T-helper 1 cell treated with Interleukin-12 subunit alpha and Interleukin-12 subunit beta and Interleukin-4 antibody, amounts not matched to agents 30 μg/mL and 1 μg/mL, for 36 hours (primary cell): ENCODE results near the gene SLC5A11.

Source experiments
- H3K27ac Mint-ChIP-seq: one replicate; pipeline ENCODE4 v1.8.0; 2021; ENCODE audit warnings: mild to moderate bottlenecking, mixed read lengths
- H3K27me3 Mint-ChIP-seq: one replicate; pipeline ENCODE4 v1.8.0; 2021; ENCODE audit warnings: low read depth, mixed read lengths
- H3K36me3 Mint-ChIP-seq: one replicate; pipeline ENCODE4 v1.8.0; 2021; ENCODE audit warnings: low read depth, mixed read lengths
- H3K4me1 Mint-ChIP-seq: one replicate; pipeline ENCODE4 v1.8.0; 2021; ENCODE audit warnings: low read depth, mixed read lengths
- H3K4me3 Mint-ChIP-seq: one replicate; pipeline ENCODE4 v1.8.0; 2021; ENCODE audit warnings: mild to moderate bottlenecking, moderate library complexity, mixed read lengths
- H3K9me3 Mint-ChIP-seq: one replicate; pipeline ENCODE4 v1.8.0; 2021; ENCODE audit warnings: mixed read lengths

SLC5A11 gene

GRCh38 chr16:24822974-24823373 lies 22.8 kb upstream of the SLC5A11 start:
- H3K36me3 Mint-ChIP-seq = peaks cover 59% of the 10 kb centered on the region
- H3K4me3 Mint-ChIP-seq = no peak overlapping the region
- H3K4me1 Mint-ChIP-seq = no peaks in the 10 kb centered on the region
- no peaks in the 10 kb centered on the region for H3K27me3 Mint-ChIP-seq
- no peak overlapping the region for H3K27ac Mint-ChIP-seq
- H3K9me3 Mint-ChIP-seq = no peaks in the 10 kb centered on the region

- Mint-ChIP-seq H3K9me3 (no peaks in the 10 kb centered on the region), H3K27ac (peak overlapping the region; percentile 50), H3K36me3 (peaks cover 44% of the 10 kb centered on the region), H3K27me3 (no peaks in the 10 kb centered on the region), H3K4me1 (no peaks in the 10 kb centered on the region), H3K4me3 (no peak overlapping the region)
Measured at GRCh38 chr16:24825696-24826095, 20.1 kb upstream of the SLC5A11 start.

- Mint-ChIP-seq H3K4me3 (no peak overlapping the region), H3K27me3 (no peaks in the 10 kb centered on the region), H3K36me3 (peaks cover 41% of the 10 kb centered on the region), H3K27ac (no peak overlapping the region), H3K9me3 (no peaks in the 10 kb centered on the region), H3K4me1 (no peaks in the 10 kb centered on the region)
Measured at GRCh38 chr16:24826096-24826690, 19.6 kb upstream of the SLC5A11 start.

GRCh38 chr16:24826817-24827566 lies 18.8 kb upstream of the SLC5A11 start:
- H3K27ac Mint-ChIP-seq = no peak overlapping the region
- H3K36me3 Mint-ChIP-seq = peaks cover 36% of the 10 kb centered on the region
- no peaks in the 10 kb centered on the region for H3K9me3 Mint-ChIP-seq
- H3K4me3 Mint-ChIP-seq = no peak overlapping the region
- no peaks in the 10 kb centered on the region for H3K4me1 Mint-ChIP-seq
- H3K27me3 Mint-ChIP-seq = no peaks in the 10 kb centered on the region

GRCh38 chr16:24829153-24829552 lies 16.6 kb upstream of the SLC5A11 start:
- no peak overlapping the region for H3K27ac Mint-ChIP-seq
- no peaks in the 10 kb centered on the region for H3K4me1 Mint-ChIP-seq
- H3K9me3 Mint-ChIP-seq = no peaks in the 10 kb centered on the region
- peaks cover 17% of the 10 kb centered on the region for H3K36me3 Mint-ChIP-seq
- H3K27me3 Mint-ChIP-seq = no peaks in the 10 kb centered on the region
- H3K4me3 Mint-ChIP-seq = no peak overlapping the region

DNA sequence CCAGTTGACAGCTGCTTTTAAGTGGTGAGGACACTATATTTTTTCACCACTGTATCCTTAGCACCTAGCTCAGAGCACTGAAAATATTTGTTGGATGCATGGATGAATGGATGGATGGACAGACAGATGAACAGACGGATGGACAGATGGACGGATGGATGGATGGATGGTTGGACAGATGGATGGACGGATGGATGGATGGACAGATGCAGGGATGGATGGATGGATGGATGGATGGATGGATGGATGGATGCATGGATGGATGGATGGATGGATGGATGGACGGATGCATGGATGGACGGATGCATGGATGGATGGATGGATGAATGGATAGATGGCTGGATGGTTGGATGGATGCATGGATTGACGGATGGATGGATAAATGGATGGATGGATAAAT lies 12.4 kb upstream of the SLC5A11 start:
- H3K27ac Mint-ChIP-seq = no peak overlapping the region
- no peaks in the 10 kb centered on the region for H3K27me3 Mint-ChIP-seq
- no peak overlapping the region for H3K4me3 Mint-ChIP-seq
- H3K9me3 Mint-ChIP-seq = no peaks in the 10 kb centered on the region
- no peaks in the 10 kb centered on the region for H3K4me1 Mint-ChIP-seq
- no peaks in the 10 kb centered on the region for H3K36me3 Mint-ChIP-seq

- Mint-ChIP-seq H3K9me3 (no peaks in the 10 kb centered on the region), H3K36me3 (no peaks in the 10 kb centered on the region), H3K27me3 (no peaks in the 10 kb centered on the region), H3K4me3 (no peak overlapping the region), H3K4me1 (no peaks in the 10 kb centered on the region), H3K27ac (no peak overlapping the region)
Measured at GRCh38 chr16:24834459-24835335, 11.1 kb upstream of the SLC5A11 start.

DNA sequence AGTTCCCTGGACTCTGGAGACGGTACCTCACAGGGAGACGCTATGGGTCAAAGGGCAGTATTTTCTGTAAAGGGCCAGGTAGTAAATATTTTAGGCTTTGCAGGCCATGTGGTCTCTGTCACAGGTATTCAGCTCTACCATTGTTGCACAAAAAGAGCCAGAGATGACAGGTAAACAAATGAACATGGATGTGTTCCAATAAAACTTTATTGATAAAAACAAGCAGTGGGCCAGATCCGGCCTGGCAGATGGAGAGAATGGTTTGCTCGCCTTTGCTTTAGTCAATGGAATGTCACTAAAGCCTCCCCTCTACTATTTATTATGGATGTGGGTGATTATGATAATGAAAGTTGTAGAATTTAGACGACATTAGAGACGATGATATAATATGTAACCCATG lies 8.9 kb upstream of the SLC5A11 start:
- Mint-ChIP-seq H3K4me3 (no peak overlapping the region), H3K9me3 (no peaks in the 10 kb centered on the region), H3K27ac (no peak overlapping the region), H3K36me3 (no peaks in the 10 kb centered on the region), H3K27me3 (no peaks in the 10 kb centered on the region), H3K4me1 (no peaks in the 10 kb centered on the region)

DNA sequence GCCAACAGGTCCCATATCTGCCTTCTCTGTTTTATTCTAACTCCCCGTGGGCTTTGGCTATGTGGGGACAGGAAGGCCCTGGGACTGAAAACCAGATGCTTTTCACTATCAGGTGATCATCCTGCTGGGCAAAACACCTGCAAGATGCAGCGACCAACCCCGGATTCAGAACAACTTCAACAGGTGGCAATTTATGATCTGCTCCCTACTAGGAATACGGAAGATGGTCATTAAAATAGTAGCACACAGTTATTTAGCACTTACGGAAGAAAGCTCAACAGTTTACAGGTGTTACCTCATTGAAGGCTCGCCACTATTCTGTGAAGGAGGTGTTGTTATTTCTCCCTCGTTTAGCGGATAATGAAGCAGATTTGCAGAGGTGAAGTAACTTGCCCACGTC lies 7.8 kb upstream of the SLC5A11 start:
- H3K27ac Mint-ChIP-seq = no peak overlapping the region
- no peaks in the 10 kb centered on the region for H3K4me1 Mint-ChIP-seq
- no peak overlapping the region for H3K4me3 Mint-ChIP-seq
- H3K36me3 Mint-ChIP-seq = no peaks in the 10 kb centered on the region
- H3K9me3 Mint-ChIP-seq = no peaks in the 10 kb centered on the region
- H3K27me3 Mint-ChIP-seq = no peaks in the 10 kb centered on the region

DNA sequence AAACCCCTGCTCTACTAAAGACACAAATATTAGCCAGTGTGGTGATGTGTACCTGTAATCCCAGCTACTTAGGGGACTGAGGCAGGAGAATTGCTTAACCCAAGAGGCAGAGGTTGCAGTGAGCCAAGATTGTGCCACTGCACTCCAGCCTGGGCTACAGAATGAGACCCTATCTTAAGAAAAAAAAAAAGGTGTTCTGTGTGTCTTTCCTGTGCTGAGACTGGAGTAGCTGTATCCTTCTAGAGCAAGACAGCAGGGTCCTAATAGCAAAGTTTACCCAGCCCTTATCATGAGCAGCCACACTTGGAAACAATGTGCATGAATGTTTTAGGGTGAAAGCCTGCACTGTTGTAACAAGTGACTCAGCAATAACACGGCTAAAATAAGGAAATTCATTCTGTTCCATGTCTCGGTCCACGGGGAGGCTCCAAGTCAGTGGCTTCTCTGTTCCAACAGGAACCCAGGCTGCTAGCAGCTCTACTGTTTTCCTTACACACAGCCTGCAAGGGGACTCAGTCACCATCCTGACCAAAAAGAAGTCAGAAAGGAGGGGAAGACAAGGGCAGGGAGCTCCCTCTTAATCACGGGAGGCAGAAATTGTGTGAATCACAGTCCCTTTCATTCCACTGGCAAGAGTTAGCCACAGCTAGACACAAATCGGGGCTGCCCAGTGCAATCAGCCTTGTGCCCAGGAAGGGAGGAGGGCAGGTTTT lies 7.1 kb upstream of the SLC5A11 start:
- no peak overlapping the region for H3K4me3 Mint-ChIP-seq
- H3K27ac Mint-ChIP-seq = no peak overlapping the region

DNA sequence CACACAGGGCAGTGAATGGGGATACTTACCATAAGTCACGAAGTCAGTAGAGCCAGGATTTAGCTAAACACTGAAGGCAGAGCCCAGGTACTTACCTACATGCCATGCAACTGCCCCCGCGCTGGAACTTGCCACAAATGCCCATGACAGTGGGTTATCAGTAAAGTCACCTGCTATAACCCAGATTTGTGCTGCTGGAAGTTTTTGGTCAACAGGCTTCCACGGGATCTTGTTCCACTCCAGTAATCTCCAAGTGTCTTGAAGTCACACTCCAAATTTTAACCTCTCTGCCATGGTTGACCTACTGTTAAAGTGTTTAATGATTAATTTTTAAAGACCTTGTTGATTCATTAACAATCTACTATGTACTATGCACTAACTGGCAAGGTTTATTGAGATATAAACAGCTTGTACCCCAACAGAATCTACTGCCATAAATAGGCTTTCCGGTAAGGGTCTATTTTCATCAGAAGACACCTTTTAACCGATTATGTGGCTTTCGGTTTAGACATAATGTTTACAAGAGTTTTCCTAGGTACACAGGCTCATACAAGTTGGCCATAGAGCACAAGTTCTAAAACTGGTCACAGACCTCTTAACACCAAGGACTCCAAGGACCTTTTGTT lies 6.3 kb upstream of the SLC5A11 start:
- Mint-ChIP-seq H3K27ac (no peak overlapping the region), H3K27me3 (no peaks in the 10 kb centered on the region), H3K9me3 (no peaks in the 10 kb centered on the region), H3K4me1 (no peaks in the 10 kb centered on the region), H3K36me3 (no peaks in the 10 kb centered on the region), H3K4me3 (no peak overlapping the region)

More for the DNA sequence above, 7.1 kb upstream of the SLC5A11 start:
- H3K36me3 Mint-ChIP-seq = no peaks in the 10 kb centered on the region
- no peaks in the 10 kb centered on the region for H3K4me1 Mint-ChIP-seq
- H3K9me3 Mint-ChIP-seq = no peaks in the 10 kb centered on the region
- no peaks in the 10 kb centered on the region for H3K27me3 Mint-ChIP-seq

GRCh38 chr16:24841291-24841690 lies 4.5 kb upstream of the SLC5A11 start:
- Mint-ChIP-seq H3K27me3 (no peaks in the 10 kb centered on the region), H3K9me3 (no peaks in the 10 kb centered on the region), H3K4me3 (no peak overlapping the region), H3K27ac (no peak overlapping the region), H3K4me1 (no peaks in the 10 kb centered on the region), H3K36me3 (no peaks in the 10 kb centered on the region)

- H3K36me3 Mint-ChIP-seq = no peaks in the 10 kb centered on the region
- H3K27ac Mint-ChIP-seq = peak overlapping the region; percentile 11
- H3K27me3 Mint-ChIP-seq = no peaks in the 10 kb centered on the region
- no peaks in the 10 kb centered on the region for H3K9me3 Mint-ChIP-seq
- no peak overlapping the region for H3K4me3 Mint-ChIP-seq
- no peaks in the 10 kb centered on the region for H3K4me1 Mint-ChIP-seq
Measured at GRCh38 chr16:24844101-24845030, 1.4 kb upstream of the SLC5A11 start.
